GM18508 (cell line): ENCODE results near the gene AMZ1.
A peak's percentile ranks its signal among the peaks of the same experiment; 100 is the strongest.
"Not testable (repeated sequence)": the region's sequence is repeated elsewhere in the genome, so short reads cannot be mapped to it uniquely, and the experiment has no call there.

ENCODE experiments used
- ATAC-seq: cut with Tn5 transposase; IDR thresholded peaks from one replicate; pipeline ENCODE4 v1.9.1; 2021; ENCODE audit warnings: moderate number of reproducible peaks; ENCODE audit not compliant: insufficient read depth, unreplicated experiment

The AMZ1 gene

DNA sequence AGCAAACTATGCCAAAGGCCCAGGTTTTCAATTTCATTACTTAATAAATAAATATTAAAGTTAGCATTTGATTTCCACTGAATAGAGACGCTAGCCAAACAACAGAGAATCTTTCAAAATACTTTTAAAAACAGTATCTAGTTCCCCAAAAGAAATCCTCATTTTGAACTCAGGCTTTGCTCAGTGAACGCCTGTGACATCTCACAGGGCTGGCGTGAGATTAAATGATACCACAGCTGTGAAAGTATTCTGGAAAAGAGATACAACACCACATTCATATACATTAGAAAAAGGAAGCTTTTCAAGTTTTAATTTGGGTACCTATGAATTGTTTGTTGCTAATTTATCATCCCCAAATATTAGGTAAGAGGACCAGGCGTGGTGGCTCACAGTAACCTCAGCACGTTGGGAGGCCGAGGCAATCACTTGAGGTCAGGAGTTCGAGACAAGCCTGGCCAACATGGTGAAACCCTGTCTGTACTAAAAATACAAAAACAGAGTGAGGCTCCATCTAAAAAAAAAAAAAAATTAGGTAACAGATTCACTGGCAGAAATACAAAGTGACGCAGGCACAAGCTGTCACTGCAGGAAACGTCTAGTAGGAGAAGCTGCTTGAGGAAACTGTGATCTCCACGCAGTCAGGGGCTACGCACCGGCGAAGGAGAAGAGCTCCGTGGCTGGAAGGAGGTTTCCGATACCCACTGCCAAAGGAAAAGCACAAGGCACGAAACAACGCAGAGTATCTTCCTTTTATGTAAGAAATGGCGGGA is 50.0 kb downstream of the AMZ1 start:
- ATAC-seq = no peak

DNA sequence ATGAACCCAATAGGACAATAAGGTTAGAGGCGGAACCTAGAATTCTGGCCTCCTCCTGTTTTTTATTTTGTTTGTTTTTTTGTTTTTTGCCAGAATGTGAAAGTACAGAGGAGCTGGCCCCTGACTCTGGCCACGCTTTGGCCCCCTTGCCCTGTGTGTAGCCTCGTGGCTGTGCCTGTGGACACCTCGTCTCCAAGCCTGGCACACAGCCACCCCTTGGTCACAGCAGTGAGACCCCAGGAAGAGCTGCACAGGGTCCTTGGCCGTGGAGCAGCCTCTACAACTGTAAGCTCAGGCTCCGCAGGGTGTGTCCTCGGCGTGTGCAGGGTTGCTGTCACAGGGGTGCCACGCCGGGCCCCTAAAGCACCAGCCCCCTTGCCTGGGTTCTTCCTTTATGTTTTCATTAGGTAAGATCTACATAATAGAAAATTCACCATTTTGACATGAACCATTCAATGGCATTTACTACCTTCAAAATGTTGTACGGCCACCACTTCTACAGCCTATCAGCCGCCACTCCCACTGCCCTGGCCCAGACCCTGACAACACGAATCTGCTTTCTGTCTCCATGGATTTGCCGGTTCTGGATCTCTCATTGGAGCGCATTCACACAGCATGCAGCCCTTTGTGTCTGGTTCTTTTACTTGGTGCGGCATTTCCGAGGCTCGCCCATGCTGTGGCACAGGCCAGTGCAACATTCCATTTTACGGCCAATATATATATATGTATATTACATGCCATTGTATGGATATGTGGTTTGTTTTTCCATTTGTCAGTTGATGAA is 51.0 kb downstream of the AMZ1 start:
- no peak for ATAC-seq

DNA sequence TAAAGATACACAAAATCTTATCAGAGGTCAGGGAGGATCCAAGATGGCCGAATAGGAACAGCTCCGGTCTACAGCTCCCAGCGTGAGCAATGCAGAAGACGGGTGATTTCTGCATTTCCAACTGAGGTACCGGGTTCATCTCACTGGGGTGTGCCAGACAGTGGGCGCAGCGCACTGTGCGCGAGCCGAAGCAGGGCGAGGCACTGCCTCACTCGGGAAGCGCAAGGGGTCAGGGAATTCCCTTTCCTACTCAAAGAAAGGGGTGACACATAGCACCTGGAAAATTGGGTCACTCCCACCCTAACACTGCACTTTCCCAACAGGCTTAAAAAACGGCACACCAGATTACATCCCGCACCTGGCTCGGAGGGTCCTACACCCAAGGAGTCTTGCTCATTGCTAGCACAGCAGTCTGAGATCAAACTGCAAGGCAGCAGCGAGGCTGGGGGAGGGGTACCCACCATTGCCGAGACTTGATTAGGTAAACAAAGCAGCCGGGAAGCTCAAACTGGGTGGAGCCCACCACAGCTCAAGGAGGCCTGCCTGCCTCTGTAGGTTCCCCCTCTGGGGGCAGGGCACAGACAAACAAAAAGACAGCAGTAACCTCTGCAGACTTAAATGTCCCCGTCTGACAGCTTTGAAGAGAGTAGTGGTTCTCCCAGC is 55.7 kb downstream of the AMZ1 start:
- ATAC-seq = not testable (repeated sequence)

DNA sequence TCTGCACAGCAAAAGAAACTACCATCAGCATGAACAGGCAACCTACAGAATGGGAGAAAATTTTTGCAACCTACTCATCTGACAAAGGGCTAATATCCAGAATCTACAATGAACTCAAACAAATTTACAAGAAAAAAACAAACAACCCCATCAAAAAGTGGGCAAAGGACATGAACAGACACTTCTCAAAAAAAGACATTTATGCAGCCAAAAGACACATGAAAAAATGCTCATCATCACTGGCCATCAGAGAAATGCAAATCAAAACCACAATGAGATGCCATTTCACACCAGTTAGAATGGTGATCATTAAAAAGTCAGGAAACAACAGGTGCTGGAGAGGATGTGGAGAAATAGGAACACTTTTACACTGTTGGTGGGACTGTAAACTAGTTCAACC is 60.7 kb downstream of the AMZ1 start:
- not testable (repeated sequence) for ATAC-seq

DNA sequence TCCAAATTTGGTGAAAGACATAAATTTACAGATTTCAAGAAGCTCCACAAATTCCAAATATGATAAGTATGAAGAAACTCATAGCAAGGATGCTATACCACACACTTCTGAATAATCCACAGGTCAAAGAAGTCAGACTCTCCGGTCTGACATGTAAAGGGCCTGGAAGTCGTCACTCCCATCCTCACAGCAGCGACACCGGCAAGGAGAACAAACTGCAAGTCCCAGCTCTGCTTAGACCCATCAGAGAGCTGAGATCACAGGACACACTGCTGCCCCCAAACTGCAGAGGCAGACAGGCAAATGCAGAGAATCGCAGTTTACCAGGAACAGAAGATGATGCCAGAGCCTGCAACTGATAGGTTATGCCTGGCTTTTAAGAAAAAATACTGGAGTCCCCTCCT is 62.0 kb downstream of the AMZ1 start:
- ATAC-seq = no peak

DNA sequence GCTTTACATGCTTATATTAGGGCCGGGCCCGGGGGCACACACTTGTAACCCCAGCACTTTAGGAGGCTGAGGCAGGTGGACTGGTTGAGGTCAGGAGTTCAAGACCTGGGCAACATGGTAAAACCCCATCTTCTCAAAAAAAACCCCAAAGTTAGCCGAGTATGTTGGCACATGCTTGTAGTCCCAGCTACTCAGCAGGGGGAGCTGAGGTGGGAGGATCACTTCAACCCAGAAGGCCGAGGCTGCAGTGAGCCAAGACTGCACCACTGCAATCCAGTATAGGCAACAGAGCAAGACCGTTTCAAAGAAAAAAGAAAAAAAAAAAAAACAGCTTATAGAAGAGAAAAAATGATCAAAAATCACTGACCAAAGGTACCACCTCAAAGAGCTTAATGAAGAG is 63.1 kb downstream of the AMZ1 start:
- no peak for ATAC-seq

DNA sequence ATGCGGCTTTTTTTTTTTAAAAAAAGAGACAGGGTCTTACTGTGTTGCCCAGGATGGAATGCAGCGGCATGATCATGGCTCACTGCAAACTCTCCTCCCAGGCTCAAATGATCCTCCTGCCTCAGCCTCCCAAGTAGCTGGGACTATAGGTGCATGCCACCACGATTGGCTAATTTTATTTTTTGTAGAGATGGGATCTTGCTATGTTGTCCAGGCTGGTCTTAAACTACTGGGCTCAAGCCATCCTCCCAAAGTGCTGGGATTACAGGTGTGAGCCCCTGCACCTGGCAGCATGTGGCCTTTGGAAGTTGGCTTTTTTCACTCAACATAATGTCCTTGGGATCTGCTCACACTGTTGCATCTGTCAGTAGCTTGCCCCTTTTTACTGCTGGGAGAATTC is 65.1 kb downstream of the AMZ1 start:
- ATAC-seq = no peak

DNA sequence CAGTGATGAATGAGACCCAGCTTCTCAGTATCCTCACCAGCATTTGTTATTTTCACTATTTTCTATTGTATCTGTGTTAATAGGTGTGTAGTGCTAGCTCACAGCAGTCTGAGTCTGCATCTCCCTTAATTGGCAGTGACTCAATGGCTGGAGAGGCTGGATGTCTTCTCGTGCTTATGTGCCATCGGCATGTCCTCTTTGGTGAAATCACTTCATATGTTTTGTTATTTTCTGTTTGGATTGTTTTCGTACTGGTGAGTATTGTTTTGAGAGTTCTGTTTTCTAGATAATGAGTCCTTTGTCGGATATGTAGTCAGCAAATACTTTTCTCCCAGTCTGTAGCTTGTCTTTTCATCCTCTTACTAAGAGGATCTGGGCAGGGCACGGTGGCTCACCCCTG is 66.1 kb downstream of the AMZ1 start:
- no peak for ATAC-seq

DNA sequence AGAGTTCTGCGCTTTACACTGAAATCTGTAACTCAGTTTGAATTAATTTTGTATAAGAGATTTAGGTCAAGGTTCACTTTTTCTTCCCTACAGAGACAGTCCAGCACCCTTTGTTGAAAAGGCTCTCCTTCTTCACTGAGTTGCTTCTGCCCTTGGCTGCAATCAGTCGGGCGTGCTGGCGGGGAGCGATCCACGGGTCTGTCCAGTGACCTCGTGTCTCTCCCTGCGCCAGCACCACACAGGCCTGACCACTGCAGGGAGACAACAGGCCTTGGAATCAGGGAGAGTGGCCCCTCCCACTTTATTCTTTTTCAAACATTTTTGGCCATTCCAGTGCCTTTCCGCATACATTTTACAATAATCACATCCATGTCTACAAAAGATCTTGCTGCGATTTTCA is 66.9 kb downstream of the AMZ1 start:
- no peak for ATAC-seq

- no peak for ATAC-seq
These were observed 67.5 kb downstream of the AMZ1 start for GRCh38 chr7:2755531-2755930.

GRCh38 chr7:2757361-2757903 is 69.4 kb downstream of the AMZ1 start:
- no peak for ATAC-seq

- peak; percentile 62 for ATAC-seq
These were observed 70.1 kb downstream of the AMZ1 start for GRCh38 chr7:2757904-2758672.

- ATAC-seq = no peak
These were observed 70.9 kb downstream of the AMZ1 start for GRCh38 chr7:2758673-2759616.

DNA sequence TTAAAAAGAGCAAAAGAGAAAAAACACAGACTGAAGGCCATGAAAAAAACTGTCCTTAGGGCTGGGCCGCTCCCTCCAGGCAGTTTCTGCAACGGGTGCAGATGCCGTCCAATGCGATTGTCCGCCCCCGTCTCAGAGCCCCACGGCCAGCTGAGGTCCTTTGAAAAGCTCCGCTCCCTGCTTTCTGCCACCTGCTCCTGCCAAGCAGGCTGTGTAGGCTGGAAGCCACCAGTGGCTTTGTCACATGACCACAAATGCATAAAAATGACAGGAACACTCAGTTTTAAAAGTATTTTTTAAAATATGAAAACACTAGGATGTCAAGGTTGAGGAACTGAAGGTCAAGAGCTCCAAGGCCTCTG is 71.7 kb downstream of the AMZ1 start:
- ATAC-seq = no peak

- no peak for ATAC-seq
These were observed 72.3 kb downstream of the AMZ1 start for GRCh38 chr7:2760098-2760889.

GRCh38 chr7:2761131-2761624 is 73.2 kb downstream of the AMZ1 start:
- ATAC-seq = no peak

DNA sequence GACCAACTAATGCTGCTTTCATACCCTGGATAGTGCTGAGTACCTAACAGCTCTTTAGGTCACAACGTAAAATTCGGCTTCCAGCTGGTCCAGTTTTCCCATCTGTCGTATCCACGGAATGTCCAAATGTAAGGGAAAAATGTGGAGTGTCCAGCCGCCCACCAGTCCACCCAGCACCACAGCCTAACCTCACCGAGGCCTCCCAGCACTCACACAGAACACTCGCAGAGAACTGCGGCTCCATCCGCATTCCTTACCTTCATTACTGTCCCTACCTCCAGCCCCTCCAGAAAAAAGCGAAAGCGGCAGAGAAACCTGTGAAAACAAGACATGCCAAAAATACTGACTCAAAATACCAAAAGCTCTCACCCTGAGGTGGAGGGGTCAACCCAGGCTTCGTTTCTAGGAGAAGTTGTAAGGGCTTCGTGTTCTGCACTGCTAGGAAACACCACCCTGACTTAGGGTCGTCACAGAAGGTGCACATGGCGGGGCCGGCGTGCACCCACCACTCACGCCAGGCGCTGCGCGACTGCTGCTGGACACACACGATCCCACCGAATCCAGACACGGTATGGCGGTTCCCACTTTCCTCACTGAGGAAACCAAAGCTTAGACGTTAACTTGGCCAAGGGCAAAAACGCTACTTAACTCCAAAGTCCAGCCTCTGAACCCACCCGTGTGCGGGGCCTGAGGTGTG is 73.9 kb downstream of the AMZ1 start:
- ATAC-seq = no peak

DNA sequence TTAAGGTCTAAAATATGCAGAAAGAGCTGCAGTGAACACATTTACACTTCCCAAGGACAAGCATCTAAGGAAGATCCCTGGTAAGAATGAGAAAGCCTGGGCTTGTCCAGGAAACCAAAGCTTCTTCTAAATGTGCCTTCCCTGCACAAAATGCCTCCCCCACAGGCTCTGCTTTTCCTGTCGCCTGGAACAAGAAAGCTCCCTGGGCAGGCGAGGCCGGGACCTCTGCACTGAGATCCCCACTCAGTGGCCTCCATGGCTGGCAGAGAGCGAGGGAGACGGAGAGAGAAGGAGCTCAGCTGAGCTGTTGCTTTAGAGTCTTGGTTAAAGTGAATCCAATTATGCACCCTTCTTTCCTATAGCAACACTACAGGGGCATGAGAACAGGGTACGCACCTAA is 75.6 kb downstream of the AMZ1 start:
- no peak for ATAC-seq
